Measurements from ENCODE around the gene COL12A1.

COL12A1 gene

GRCh38 chr6:75142721-75143120, 63.1 kb downstream of the COL12A1 start:
- no peak for DNase-seq (ENCODE audit: low spot score)

GRCh38 chr6:75135876-75136275, 70.0 kb downstream of the COL12A1 start:
- no peak for DNase-seq (ENCODE audit: low spot score)

- no peak for DNase-seq (ENCODE audit: low spot score)
Observed at GRCh38 chr6:75135450-75135849, 70.4 kb downstream of the COL12A1 start.

GRCh38 chr6:75130784-75131183, 75.1 kb downstream of the COL12A1 start:
- DNase-seq (ENCODE audit: low spot score), result no peak

GRCh38 chr6:75128878-75129570, 76.8 kb downstream of the COL12A1 start:
- no peak for DNase-seq (ENCODE audit: low spot score)

- no peak for DNase-seq (ENCODE audit: low spot score)
Observed at GRCh38 chr6:75126518-75126917, 79.3 kb downstream of the COL12A1 start.

- no peak for DNase-seq (ENCODE audit: low spot score)
Observed at GRCh38 chr6:75124983-75125382, 80.9 kb downstream of the COL12A1 start.

- no peak for DNase-seq (ENCODE audit: low spot score)
Observed at GRCh38 chr6:75124085-75124484, 81.8 kb downstream of the COL12A1 start.

- DNase-seq (ENCODE audit: low spot score), result no peak
Observed at GRCh38 chr6:75118925-75119515, 86.8 kb downstream of the COL12A1 start.

- DNase-seq (ENCODE audit: low spot score), result no peak
Observed at GRCh38 chr6:75117701-75118100, 88.2 kb downstream of the COL12A1 start.

- DNase-seq (ENCODE audit: low spot score), result no peak
Observed at GRCh38 chr6:75116946-75117345, 88.9 kb downstream of the COL12A1 start.

- DNase-seq (ENCODE audit: low spot score), result no peak
Observed at GRCh38 chr6:75115481-75115880, 90.4 kb downstream of the COL12A1 start.

- DNase-seq (ENCODE audit: low spot score), result no peak
Observed at GRCh38 chr6:75114806-75115205, 91.0 kb downstream of the COL12A1 start.

- DNase-seq (ENCODE audit: low spot score), result no peak
Observed at GRCh38 chr6:75114195-75114594, 91.7 kb downstream of the COL12A1 start.

- no peak for DNase-seq (ENCODE audit: low spot score)
Observed at GRCh38 chr6:75113446-75113845, 92.4 kb downstream of the COL12A1 start.

GRCh38 chr6:75109765-75110164, 96.1 kb downstream of the COL12A1 start:
- DNase-seq (ENCODE audit: low spot score), result no peak

- no peak for DNase-seq (ENCODE audit: low spot score)
Observed at GRCh38 chr6:75109022-75109421, 96.8 kb downstream of the COL12A1 start.

- DNase-seq (ENCODE audit: low spot score), result no peak
Observed at GRCh38 chr6:75108333-75108974, 97.4 kb downstream of the COL12A1 start.

GRCh38 chr6:75107913-75108312, 97.9 kb downstream of the COL12A1 start:
- DNase-seq (ENCODE audit: low spot score), result no peak

- no peak for DNase-seq (ENCODE audit: low spot score)
Observed at GRCh38 chr6:75106426-75106825, 99.4 kb downstream of the COL12A1 start.

- DNase-seq (ENCODE audit: low spot score), result no peak
Observed at GRCh38 chr6:75103431-75103830, 102.4 kb downstream of the COL12A1 start.

GRCh38 chr6:75102301-75102700, 103.6 kb downstream of the COL12A1 start:
- no peak for DNase-seq (ENCODE audit: low spot score)

- DNase-seq (ENCODE audit: low spot score), result no peak
Observed at GRCh38 chr6:75101896-75102295, 104.0 kb downstream of the COL12A1 start.

- DNase-seq (ENCODE audit: low spot score), result no peak
Observed at GRCh38 chr6:75098709-75099108, 107.1 kb downstream of the COL12A1 start.

All from CD4-positive, alpha-beta T cell treated with Interleukin-6 at 100 ng/mL for 8 hours (primary cell).